Stomach (tissue), 9 donors: ENCODE data around the gene TANGO2. TPM values are rescaled to one million over a fixed set of nuclear protein-coding genes. Genes with fewer than 3 reads are reported as not detected.

Experiments
- DNase-seq, 2 donors: peaks; one replicate each; pipeline versions ENCODE4 v3.0.0 to v3.0.0-alpha.2; 2013 to 2019
- H3K27ac ChIP-seq, 5 donors: fragments of 200-600 bp in 4 of 5; sonication (generic) in 4 of 5; one replicate each; pipeline ENCODE4 v1.5.1; 2013 to 2019; ENCODE audit warnings: mild to moderate bottlenecking in 1 of 5, moderate library complexity in 1 of 5
- H3K27me3 ChIP-seq, 3 donors: fragments of 200-600 bp; sonication (generic); one replicate each; pipeline ENCODE4 v1.5.1; 2017 to 2019; ENCODE audit warnings: mixed run types in 1 of 3
- H3K36me3 ChIP-seq, 4 donors: fragments of 200-600 bp; sonication (generic); 1 replicate in 3 of 4; 2 replicates in 1 of 4; pipeline ENCODE4 v1.5.1; 2016 to 2019
- H3K4me1 ChIP-seq, 4 donors: fragments of 200-600 bp; sonication (generic); one replicate each; pipeline ENCODE4 v1.5.1; 2016 to 2019
- H3K4me3 ChIP-seq, 4 donors: fragments of 200-600 bp; sonication (generic) in 3 of 4; one replicate each; pipeline ENCODE4 v1.5.1; 2016 to 2019; ENCODE audit warnings: mild to moderate bottlenecking in 1 of 4
- H3K9me3 ChIP-seq, 4 donors: fragments of 200-600 bp; sonication (generic); one replicate each; pipeline ENCODE4 v1.5.1; 2016 to 2019
- EP300 ChIP-seq: sonication (generic); formaldehyde crosslinking; IDR thresholded peaks from one replicate; pipeline ENCODE4 v1.6.1; 2017; ENCODE audit warnings: antibody characterized with exemption
- POLR2A ChIP-seq, 4 donors: fragments of 450-650 bp; IDR thresholded peaks; one replicate each; pipeline ENCODE4 v1.6.1; 2016; ENCODE audit warnings: antibody characterized with exemption in 4 of 4, control low read depth in 2 of 4, mild to moderate bottlenecking in 1 of 4, moderate library complexity in 1 of 4
- POLR2AphosphoS5 ChIP-seq, 3 donors: sonication (generic); formaldehyde crosslinking; IDR thresholded peaks; one replicate each; pipeline ENCODE4 v1.6.1; 2016; ENCODE audit warnings: antibody characterized with exemption in 3 of 3
- WGBS, 5 donors: extraction: QIAGEN DNeasy Blood & Tissue Kit in 3 of 5; methylation state at CpG; one replicate each; pipeline versions ENCODE4 v1.1.5 to v1.1.7; 2013 to 2018; 5-methylcytosine and 5-hydroxymethylcytosine counted together
- intact Hi-C: fragments of 100-400 bp; cut with DNase I; formaldehyde crosslinking; loops from one replicate; pipeline ENCODE4 v1.15.1; 2023; ENCODE audit warnings: low total_unique reads
- polyA plus RNA-seq, 3 donors: library from polyadenylated mRNA; stranded (reverse); fragments of 200-250 nt; gene quantifications; one replicate each; pipeline ENCODE4 v1.2.3, GENCODE V29; 2013
- total RNA-seq, 5 donors: library from RNA; depleted of rRNA; stranded (reverse); fragments of >200 nt; gene quantifications; one replicate each; pipeline versions ENCODE4 v1.1.0 to v1.2.3, GENCODE V29; 2014 to 2016
- TF ChIP-seq, protein P1 (sequence below), 7 experiments: fragments of 450-650 bp in 4 of 7; fragments of 200-600 bp in 3 of 7; sonication (generic) in 3 of 7; IDR thresholded peaks; one replicate each; pipeline ENCODE4 v1.5.1; 2016 to 2019; ENCODE audit warnings: antibody characterized with exemption in 7 of 7, control low read depth in 2 of 7, mild to moderate bottlenecking in 1 of 7
- donor health status: healthy with polysubstance abuse.
- donor health status: Bipolar disorder and iron deficiency.
- donor health status: healthy.

The TANGO2 gene
- total and polyA plus RNA-seq, 8 donors = 13.8 to 38.8 (median 26.6) TPM

- peaks cover 14 to 44% (median 31%) of the 10 kb centered on the region in 4 donors for H3K4me1 ChIP-seq
- H3K27ac ChIP-seq = peak overlapping the region in 3 of 5 donors; percentile 40 to 88 (median 54)
- no peaks in the 10 kb centered on the region for H3K27me3 ChIP-seq
- intact Hi-C loops = no loop called here
- TF ChIP-seq POLR2AphosphoS5 (IDR thresholded peaks at IDR 0.05) = no peak
- TF ChIP-seq POLR2A (IDR thresholded peaks at IDR 0.05) = no peak
- TF ChIP-seq, protein P1, sequence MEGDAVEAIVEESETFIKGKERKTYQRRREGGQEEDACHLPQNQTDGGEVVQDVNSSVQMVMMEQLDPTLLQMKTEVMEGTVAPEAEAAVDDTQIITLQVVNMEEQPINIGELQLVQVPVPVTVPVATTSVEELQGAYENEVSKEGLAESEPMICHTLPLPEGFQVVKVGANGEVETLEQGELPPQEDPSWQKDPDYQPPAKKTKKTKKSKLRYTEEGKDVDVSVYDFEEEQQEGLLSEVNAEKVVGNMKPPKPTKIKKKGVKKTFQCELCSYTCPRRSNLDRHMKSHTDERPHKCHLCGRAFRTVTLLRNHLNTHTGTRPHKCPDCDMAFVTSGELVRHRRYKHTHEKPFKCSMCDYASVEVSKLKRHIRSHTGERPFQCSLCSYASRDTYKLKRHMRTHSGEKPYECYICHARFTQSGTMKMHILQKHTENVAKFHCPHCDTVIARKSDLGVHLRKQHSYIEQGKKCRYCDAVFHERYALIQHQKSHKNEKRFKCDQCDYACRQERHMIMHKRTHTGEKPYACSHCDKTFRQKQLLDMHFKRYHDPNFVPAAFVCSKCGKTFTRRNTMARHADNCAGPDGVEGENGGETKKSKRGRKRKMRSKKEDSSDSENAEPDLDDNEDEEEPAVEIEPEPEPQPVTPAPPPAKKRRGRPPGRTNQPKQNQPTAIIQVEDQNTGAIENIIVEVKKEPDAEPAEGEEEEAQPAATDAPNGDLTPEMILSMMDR (IDR thresholded peaks at IDR 0.05) = no peak
- TF ChIP-seq EP300 = no peak
- WGBS, 5 donors = 80 to 95% (median 86%) methylated on average over 7 to 11 of the region's 11 CpGs
- H3K36me3 ChIP-seq = peaks cover 6 to 19% (median 17%) of the 10 kb centered on the region in 4 donors
- no peak for DNase-seq
- H3K4me3 ChIP-seq = peak overlapping the region in 1 of 4 donors; percentile 61
- no peaks in the 10 kb centered on the region for H3K9me3 ChIP-seq
Observed at GRCh38 chr22:19984851-19985811, 35.8 kb upstream of the TANGO2 start.

DNA sequence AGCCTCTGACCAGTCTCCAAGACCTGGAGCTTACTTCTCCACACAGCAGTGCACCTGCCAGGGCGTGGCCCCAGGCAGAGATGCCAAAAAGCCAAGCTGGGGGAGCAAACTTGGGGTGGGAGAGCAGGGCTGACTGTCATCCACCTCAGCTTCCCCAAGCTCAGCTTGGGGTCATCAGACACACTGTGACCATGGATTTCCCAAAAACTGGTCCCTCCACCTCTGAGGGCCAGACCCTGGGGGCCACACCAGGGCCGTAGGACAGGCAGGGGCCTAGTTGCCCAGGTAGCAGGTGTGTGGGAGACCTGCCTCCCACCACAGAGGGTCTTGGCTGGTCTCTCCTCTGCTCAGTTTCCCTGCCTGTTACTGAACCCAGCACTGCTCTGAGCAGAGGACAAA, 34.9 kb upstream of the TANGO2 start:
- 52 to 71% (median 60%) methylated on average over 1 to 2 of the region's 2 CpGs for WGBS, 5 donors
- peaks cover 14 to 52% (median 31%) of the 10 kb centered on the region in 4 donors for H3K4me1 ChIP-seq
- no peaks in the 10 kb centered on the region for H3K9me3 ChIP-seq
- peak overlapping the region; percentile 61 to 71 (median 69) for H3K4me3 ChIP-seq
- H3K27me3 ChIP-seq = no peaks in the 10 kb centered on the region
- no peak for DNase-seq
- H3K27ac ChIP-seq = peak overlapping the region in 4 of 5 donors; percentile 76 to 88 (median 81)
- intact Hi-C loops = no loop called here
- H3K36me3 ChIP-seq = peaks cover 5 to 10% (median 9%) of the 10 kb centered on the region in 4 donors
- no peak for TF ChIP-seq POLR2AphosphoS5 (IDR thresholded peaks at IDR 0.05)
- no peak for TF ChIP-seq EP300
- TF ChIP-seq POLR2A (IDR thresholded peaks at IDR 0.05) = no peak
- TF ChIP-seq, protein P1 (IDR thresholded peaks at IDR 0.05) = no peak

- intact Hi-C loops = no loop called here
- Histone ChIP-seq H3K9me3 (no peaks in the 10 kb centered on the region), H3K4me1 (peaks cover 14 to 58% (median 31%) of the 10 kb centered on the region in 4 donors), H3K36me3 (peaks cover 0 to 3% (median 3%) of the 10 kb centered on the region in 4 donors), H3K4me3 (peak overlapping the region; percentile 61 to 71 (median 69)), H3K27ac (peak overlapping the region; percentile 37 to 88 (median 79)), H3K27me3 (no peaks in the 10 kb centered on the region)
- WGBS, 5 donors = 2 to 6% (median 4%) methylated on average over 23 to 64 of the region's 76 CpGs
- peak; percentile 79 to 93 for DNase-seq
- TF ChIP-seq, protein P1 (IDR thresholded peaks at IDR 0.05) = no peak
- TF ChIP-seq POLR2AphosphoS5 (IDR thresholded peaks at IDR 0.05) = peak; percentile 63 to 74 (median 66)
Observed at GRCh38 chr22:19986410-19987341, 34.2 kb upstream of the TANGO2 start.
